HT1080 (cell line): ENCODE results near the gene MINDY4B. TPM values are rescaled to one million over a fixed set of nuclear protein-coding genes. Genes with fewer than 3 reads are reported as not detected.

Experiments used
- DNase-seq: peaks from one replicate; pipeline ENCODE4 v3.0.0-alpha.2; 2015; ENCODE audit warnings: low read depth
- polyA plus RNA-seq, 2 experiments: library from polyadenylated mRNA; depleted of rRNA; stranded (reverse); fragments of >200 nt; gene quantifications; 2 replicates each; pipeline ENCODE4 v1.2.3, GENCODE V29; 2015
- total RNA-seq: library from RNA; depleted of rRNA; stranded (reverse); fragments of >200 nt; shearing (Covaris generic); gene quantifications from 2 replicates; pipeline ENCODE4 v1.2.3, GENCODE V29; 2014; rRNA removed

The MINDY4B gene
- not detected in 2 replicates for total RNA-seq
- polyA plus RNA-seq (2015; cell fraction: cytosol; rRNA removed), result not detected in 2 replicates
- not detected in 2 replicates for polyA plus RNA-seq (2015; cell fraction: nucleus; rRNA removed)

GRCh38 chr3:150905339-150905738 lies at the start of gene MINDY4B:
MINDY4B (minus strand) TSS chr3:150905439; CDS start chr3:150905439, 0 bp downstream.
- DNase-seq, result no peak

- DNase-seq, result no peak
Observed at GRCh38 chr3:150951923-150952322, 46.7 kb upstream of the MINDY4B start.

- DNase-seq, result peak; percentile 72
Observed at GRCh38 chr3:150945226-150946032, 40.2 kb upstream of the MINDY4B start.

- DNase-seq, result no peak
Observed at GRCh38 chr3:150942221-150942620, 37.0 kb upstream of the MINDY4B start.

GRCh38 chr3:150936693-150937092 lies 31.5 kb upstream of the MINDY4B start:
- no peak for DNase-seq

- peak; percentile 18 for DNase-seq
Observed at GRCh38 chr3:150933473-150933995, 28.3 kb upstream of the MINDY4B start.

- no peak for DNase-seq
Observed at GRCh38 chr3:150931745-150932144, 26.5 kb upstream of the MINDY4B start.

GRCh38 chr3:150930839-150931238 lies 25.6 kb upstream of the MINDY4B start:
- DNase-seq, result no peak

GRCh38 chr3:150928234-150928633 lies 23.0 kb upstream of the MINDY4B start:
- DNase-seq, result no peak

- no peak for DNase-seq
Observed at GRCh38 chr3:150926328-150926727, 21.1 kb upstream of the MINDY4B start.

- peak; percentile 43 for DNase-seq
Observed at GRCh38 chr3:150925751-150926201, 20.5 kb upstream of the MINDY4B start.

GRCh38 chr3:150922611-150923010 lies 17.4 kb upstream of the MINDY4B start:
- DNase-seq, result peak; percentile 53

- no peak for DNase-seq
Observed at GRCh38 chr3:150921209-150921608, 16.0 kb upstream of the MINDY4B start.

GRCh38 chr3:150920236-150920635 lies 15.0 kb upstream of the MINDY4B start:
- DNase-seq, result peak; percentile 20

GRCh38 chr3:150917951-150918350 lies 12.7 kb upstream of the MINDY4B start:
- no peak for DNase-seq

- DNase-seq, result no peak
Observed at GRCh38 chr3:150913133-150913922, 8.1 kb upstream of the MINDY4B start.

- DNase-seq, result no peak
Observed at GRCh38 chr3:150912501-150912900, 7.3 kb upstream of the MINDY4B start.

GRCh38 chr3:150911771-150912170 lies 6.5 kb upstream of the MINDY4B start:
- DNase-seq, result no peak

GRCh38 chr3:150906461-150906860 lies 1.2 kb upstream of the MINDY4B start:
- no peak for DNase-seq

GRCh38 chr3:150905746-150906145 lies 507 bp upstream of the MINDY4B start:
- no peak for DNase-seq

- DNase-seq, result no peak
Observed at GRCh38 chr3:150902988-150903387, 2.3 kb downstream of the MINDY4B start.

- DNase-seq, result no peak
Observed at GRCh38 chr3:150901793-150902192, 3.4 kb downstream of the MINDY4B start.
